Body of pancreas (tissue), 4 donors: ENCODE results near the gene CLPSL1.

Experiments
- CTCF ChIP-seq, 7 experiments: fragments of 450-650 bp in 4 of 7; fragments of 200-600 bp in 3 of 7; sonication (generic) in 3 of 7; IDR thresholded peaks; one replicate each; pipeline ENCODE4 v1.5.1; 2016 to 2019; ENCODE audit warnings: antibody characterized with exemption in 7 of 7
- POLR2A ChIP-seq, 3 donors: fragments of 450-650 bp; IDR thresholded peaks; one replicate each; pipeline ENCODE4 v1.6.1; 2016; ENCODE audit warnings: antibody characterized with exemption in 3 of 3, mild to moderate bottlenecking in 2 of 3

- TF ChIP-seq CTCF (IDR thresholded peaks at IDR 0.05) (no peak), POLR2A (IDR thresholded peaks at IDR 0.05) (no peak)
These were observed 30.3 kb upstream of the CLPSL1 start for GRCh38 chr6:35750557-35750956.
